ENCODE data around the gene DACT3.

GRCh38 chr19:46623915-46624502 is 37.0 kb downstream of the DACT3 start:
- TF ChIP-seq POLR2A (IDR thresholded peaks at IDR 0.05; ENCODE audit: low read depth, low read length) (no peak), SPI1 (IDR thresholded peaks at IDR 0.05; ENCODE audit: low read depth, low read length) (no peak), POLR2AphosphoS5 (IDR thresholded peaks at IDR 0.05; ENCODE audit: low read depth, low read length) (no peak)
